GM20000 (cell line): ENCODE data around the gene KLHL29.

ENCODE experiments used
- DNase-seq: peaks from one replicate; pipeline ENCODE4 v3.0.0; 2012; ENCODE audit warnings: low spot score
- TF ChIP-seq, protein P1 (sequence below): IDR thresholded peaks from 2 replicates; pipeline ENCODE4 v1.5.1; 2012; ENCODE audit warnings: mild to moderate bottlenecking, control low read depth; ENCODE audit errors: extremely low read depth, missing control alignments

KLHL29 gene

GRCh38 chr2:23585273-23586170 lies 200.5 kb downstream of the KLHL29 start:
- DNase-seq, result no peak
- TF ChIP-seq, protein P1, sequence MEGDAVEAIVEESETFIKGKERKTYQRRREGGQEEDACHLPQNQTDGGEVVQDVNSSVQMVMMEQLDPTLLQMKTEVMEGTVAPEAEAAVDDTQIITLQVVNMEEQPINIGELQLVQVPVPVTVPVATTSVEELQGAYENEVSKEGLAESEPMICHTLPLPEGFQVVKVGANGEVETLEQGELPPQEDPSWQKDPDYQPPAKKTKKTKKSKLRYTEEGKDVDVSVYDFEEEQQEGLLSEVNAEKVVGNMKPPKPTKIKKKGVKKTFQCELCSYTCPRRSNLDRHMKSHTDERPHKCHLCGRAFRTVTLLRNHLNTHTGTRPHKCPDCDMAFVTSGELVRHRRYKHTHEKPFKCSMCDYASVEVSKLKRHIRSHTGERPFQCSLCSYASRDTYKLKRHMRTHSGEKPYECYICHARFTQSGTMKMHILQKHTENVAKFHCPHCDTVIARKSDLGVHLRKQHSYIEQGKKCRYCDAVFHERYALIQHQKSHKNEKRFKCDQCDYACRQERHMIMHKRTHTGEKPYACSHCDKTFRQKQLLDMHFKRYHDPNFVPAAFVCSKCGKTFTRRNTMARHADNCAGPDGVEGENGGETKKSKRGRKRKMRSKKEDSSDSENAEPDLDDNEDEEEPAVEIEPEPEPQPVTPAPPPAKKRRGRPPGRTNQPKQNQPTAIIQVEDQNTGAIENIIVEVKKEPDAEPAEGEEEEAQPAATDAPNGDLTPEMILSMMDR, result no peak

DNA sequence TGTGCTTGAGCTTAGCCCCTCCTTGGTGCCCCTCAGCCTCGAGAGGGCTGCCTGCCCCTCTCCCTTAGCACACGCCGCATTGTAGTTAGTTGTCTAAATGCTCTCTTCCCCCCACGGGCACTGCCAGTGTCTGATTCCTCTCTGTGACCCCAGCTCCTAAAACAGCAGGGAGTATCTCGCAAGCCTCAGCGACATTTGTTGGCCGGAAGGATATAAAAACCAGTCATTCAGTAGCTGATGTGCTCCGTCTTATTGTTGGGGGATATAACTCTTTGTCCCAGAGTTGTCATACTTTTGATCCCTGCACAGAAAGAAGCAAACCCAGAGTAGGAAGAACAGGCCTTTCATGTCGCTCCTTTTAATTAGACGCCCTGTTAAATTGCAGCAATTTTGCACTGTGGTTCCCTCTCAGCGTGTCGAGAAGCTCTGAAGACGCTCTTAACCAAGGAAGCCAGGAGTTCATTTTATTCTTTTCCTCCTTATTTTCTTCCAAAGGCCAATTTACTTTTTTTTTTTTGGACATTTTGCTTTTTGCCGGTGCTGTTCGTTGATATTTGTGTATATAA lies 201.8 kb downstream of the KLHL29 start:
- TF ChIP-seq, protein P1, result no peak
- DNase-seq, result no peak

DNA sequence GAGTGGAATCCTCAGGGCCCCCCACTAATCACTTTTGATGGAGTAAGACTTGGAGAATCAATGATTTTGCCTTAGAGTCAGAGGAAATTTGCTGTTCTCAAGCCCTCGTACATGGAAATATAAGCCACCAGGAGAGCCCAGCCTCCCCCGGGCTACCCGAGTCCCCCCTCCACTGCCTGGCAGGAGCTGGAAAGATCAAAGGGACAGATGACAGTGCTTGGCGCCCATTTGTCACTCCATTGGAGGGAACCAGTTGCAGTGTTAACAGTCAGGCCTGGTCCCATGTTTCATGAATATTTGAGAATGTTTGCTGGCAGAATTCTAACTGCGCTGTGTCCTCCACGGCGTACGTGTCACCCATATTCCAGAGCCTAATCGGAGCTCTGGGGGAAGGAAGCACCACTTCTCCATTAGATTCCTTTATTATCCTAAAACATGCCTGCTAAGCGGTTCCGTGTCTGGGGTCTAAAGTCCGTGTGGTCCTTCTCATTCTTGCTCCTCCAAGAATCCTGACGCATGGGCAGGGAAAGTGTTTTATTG lies 202.4 kb downstream of the KLHL29 start:
- TF ChIP-seq, protein P1, result no peak
- no peak for DNase-seq

DNA sequence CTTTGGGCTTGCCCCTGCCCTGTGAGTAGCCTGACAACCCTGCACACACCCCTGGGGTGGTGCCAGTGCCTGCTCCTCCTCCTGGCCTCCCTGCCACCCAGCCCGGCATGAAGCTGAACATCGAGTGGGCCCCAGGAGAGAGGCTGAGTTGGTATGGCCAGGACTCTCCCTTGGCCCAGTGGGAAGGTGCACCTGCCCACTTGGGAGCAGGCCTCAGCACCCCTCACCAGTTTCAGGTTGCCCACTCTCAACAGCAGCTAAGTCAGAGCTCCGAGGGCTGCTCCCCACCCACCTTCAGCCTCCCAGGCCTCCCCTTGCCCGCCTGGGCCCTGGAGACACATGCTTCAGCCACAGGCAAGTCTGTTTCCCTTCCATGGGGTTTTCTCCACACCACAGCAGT lies 203.1 kb downstream of the KLHL29 start:
- DNase-seq, result no peak
- TF ChIP-seq, protein P1, result no peak

DNA sequence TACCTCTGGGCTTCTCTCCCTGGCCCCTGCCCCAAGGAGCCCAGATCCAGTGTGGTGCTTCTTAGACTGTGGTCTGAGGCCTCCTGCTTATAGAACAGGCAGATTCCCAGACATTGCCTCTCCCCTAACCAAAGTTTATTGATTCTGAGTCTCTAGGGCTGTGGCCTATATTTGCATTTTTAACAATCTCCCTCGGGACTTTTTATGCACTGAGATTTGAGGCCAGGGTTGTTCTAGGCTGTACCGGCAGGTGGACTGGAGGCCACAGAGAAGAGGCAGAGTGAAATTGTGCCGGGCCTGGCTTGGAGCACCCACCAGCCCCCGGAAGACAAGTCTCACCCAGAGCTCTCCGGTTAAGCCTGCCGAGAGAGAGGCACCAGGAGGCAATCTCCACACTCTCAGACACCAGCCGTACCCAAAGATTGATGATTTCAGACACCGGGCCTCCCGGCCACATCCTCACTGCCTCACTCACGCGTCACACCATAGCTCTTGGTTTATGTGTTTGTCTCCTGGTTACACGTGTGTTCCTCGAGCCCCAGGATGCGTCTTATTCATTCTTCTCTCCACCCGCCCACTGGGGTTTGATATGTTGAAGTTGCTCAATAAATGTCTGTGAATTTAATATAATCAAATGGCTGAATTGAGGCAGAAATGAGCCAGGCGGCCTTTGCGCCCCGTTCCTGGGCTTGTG lies 203.7 kb downstream of the KLHL29 start:
- TF ChIP-seq, protein P1, result no peak
- no peak for DNase-seq

GRCh38 chr2:23589220-23589647 lies 204.3 kb downstream of the KLHL29 start:
- no peak for DNase-seq
- TF ChIP-seq, protein P1, result no peak
